MM.1S (cell line): Measurements from ENCODE around the gene BCAM.

Source experiments
- DNase-seq: peaks from one replicate; pipeline ENCODE4 v3.0.0-alpha.2; 2015
- H2AFZ ChIP-seq: fragments of 300-600 bp; sonication (generic); 2 replicates; pipeline ENCODE4 v1.6.0; 2016; ENCODE audit warnings: antibody characterized with exemption, low read length
- H3F3A ChIP-seq: fragments of 300-600 bp; sonication (generic); 2 replicates; pipeline ENCODE4 v1.6.1; 2016; ENCODE audit warnings: mild to moderate bottlenecking, antibody characterized with exemption, low read length, moderate library complexity, mixed read lengths; ENCODE audit not compliant: insufficient read depth
- H3K27ac ChIP-seq: fragments of 300-600 bp; sonication (generic); 2 replicates; pipeline ENCODE4 v1.5.1; 2016; ENCODE audit warnings: mild to moderate bottlenecking, low read length
- H3K27me3 ChIP-seq: fragments of 300-600 bp; sonication (generic); replicated peaks from 2 replicates; pipeline ENCODE4 v1.6.0; 2016; ENCODE audit warnings: low read length; ENCODE audit not compliant: insufficient read depth
- H3K36me3 ChIP-seq: fragments of 300-600 bp; sonication (generic); replicated peaks from 2 replicates; pipeline ENCODE4 v1.6.1; 2016; ENCODE audit warnings: mild to moderate bottlenecking, low read length, mixed read lengths; ENCODE audit not compliant: insufficient read depth
- H3K4me1 ChIP-seq: fragments of 300-600 bp; sonication (generic); 2 replicates; pipeline ENCODE4 v1.6.1; 2016; ENCODE audit warnings: low read length, mixed read lengths
- H3K4me2 ChIP-seq: fragments of 300-600 bp; sonication (generic); 2 replicates; pipeline ENCODE4 v1.6.0; 2016; ENCODE audit warnings: low read depth, low read length
- H3K4me3 ChIP-seq: fragments of 300-600 bp; sonication (generic); 2 replicates; pipeline ENCODE4 v1.5.1; 2016; ENCODE audit warnings: low read length, mixed read lengths
- H3K79me2 ChIP-seq: fragments of 300-600 bp; sonication (generic); 2 replicates; pipeline ENCODE4 v1.6.1; 2016; ENCODE audit warnings: mixed run types, low read length, mixed read lengths
- H3K9ac ChIP-seq: fragments of 300-600 bp; sonication (generic); 2 replicates; pipeline ENCODE4 v1.6.1; 2016; ENCODE audit warnings: low read length, mixed read lengths
- H3K9me2 ChIP-seq: fragments of 300-600 bp; sonication (generic); replicated peaks from 2 replicates; pipeline ENCODE4 v1.6.1; 2016; ENCODE audit warnings: mild to moderate bottlenecking, low read length, mixed read lengths; ENCODE audit not compliant: insufficient read depth
- H3K9me3 ChIP-seq: fragments of 300-600 bp; sonication (generic); replicated peaks from 2 replicates; pipeline ENCODE4 v1.6.1; 2016; ENCODE audit warnings: mild to moderate bottlenecking, low read length, mixed read lengths; ENCODE audit not compliant: insufficient read depth
- H4K20me1 ChIP-seq: fragments of 300-600 bp; sonication (generic); 2 replicates; pipeline ENCODE4 v1.6.1; 2016; ENCODE audit warnings: mild to moderate bottlenecking, low read length, moderate library complexity, mixed read lengths; ENCODE audit not compliant: insufficient read depth
- CTCF ChIP-seq: fragments of 300-600 bp; sonication (generic); IDR thresholded peaks from 2 replicates; pipeline ENCODE4 v1.5.1; 2016; ENCODE audit warnings: antibody characterized with exemption, low read length, mixed read lengths
- EZH2 ChIP-seq: fragments of 300-600 bp; sonication (generic); optimal IDR thresholded peaks from 2 replicates; pipeline ENCODE3; 2017; ENCODE audit warnings: low read depth, mild to moderate bottlenecking, antibody characterized with exemption, low read length, mixed read lengths
- EZH2phosphoT487 ChIP-seq: fragments of 300-600 bp; sonication (generic); IDR thresholded peaks from 2 replicates; pipeline ENCODE4 v1.6.1; 2018; ENCODE audit warnings: antibody characterized with exemption, low read length

BCAM gene

DNA sequence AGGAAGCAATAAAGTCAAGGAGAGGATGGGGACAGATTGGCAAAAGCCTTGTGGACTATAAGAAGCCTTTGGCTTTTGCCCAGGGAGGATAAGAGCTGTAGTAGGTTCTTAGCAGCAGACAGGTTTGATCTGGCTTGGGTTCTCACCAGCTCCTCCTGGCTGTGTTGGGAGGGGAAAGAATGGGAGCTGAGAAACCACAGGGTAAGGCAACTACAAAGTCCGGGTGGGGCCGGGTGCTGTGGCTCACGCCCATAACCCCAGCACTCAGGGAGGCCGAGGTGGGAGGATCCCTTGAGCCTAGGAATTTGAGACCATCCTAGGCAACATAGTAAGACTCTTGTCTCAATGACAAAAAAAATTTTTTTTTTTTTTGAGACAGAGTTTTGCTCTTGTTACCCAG is 57.8 kb downstream of the BCAM start:
- Histone ChIP-seq H3K9ac (no peak overlapping the region), H3F3A (no peaks in the 10 kb centered on the region), H3K9me2 (no peaks in the 10 kb centered on the region), H3K27ac (no peak overlapping the region), H3K4me1 (no peaks in the 10 kb centered on the region), H3K36me3 (no peaks in the 10 kb centered on the region), H3K4me3 (no peak overlapping the region), H3K79me2 (no peaks in the 10 kb centered on the region), H2AFZ (no peak overlapping the region), H3K4me2 (no peak overlapping the region), H3K9me3 (no peaks in the 10 kb centered on the region), H3K27me3 (peaks cover 70% of the 10 kb centered on the region), H4K20me1 (no peaks in the 10 kb centered on the region)
- TF ChIP-seq CTCF (no peak), EZH2phosphoT487 (no peak)
- no peak for DNase-seq

GRCh38 chr19:44867578-44867977 is 58.7 kb downstream of the BCAM start:
- no peak overlapping the region for H3K27ac ChIP-seq
- H3K4me3 ChIP-seq = no peak overlapping the region
- no peaks in the 10 kb centered on the region for H3K79me2 ChIP-seq
- peaks cover 78% of the 10 kb centered on the region for H3K27me3 ChIP-seq
- H2AFZ ChIP-seq = no peak overlapping the region
- no peaks in the 10 kb centered on the region for H4K20me1 ChIP-seq
- H3K36me3 ChIP-seq = no peaks in the 10 kb centered on the region
- no peak for TF ChIP-seq CTCF
- TF ChIP-seq EZH2 = no peak
- no peak for TF ChIP-seq EZH2phosphoT487
- H3K4me1 ChIP-seq = no peaks in the 10 kb centered on the region
- DNase-seq = no peak
- H3K4me2 ChIP-seq = no peak overlapping the region
- no peaks in the 10 kb centered on the region for H3F3A ChIP-seq
- no peaks in the 10 kb centered on the region for H3K9me3 ChIP-seq
- H3K9ac ChIP-seq = no peak overlapping the region
- no peaks in the 10 kb centered on the region for H3K9me2 ChIP-seq

DNA sequence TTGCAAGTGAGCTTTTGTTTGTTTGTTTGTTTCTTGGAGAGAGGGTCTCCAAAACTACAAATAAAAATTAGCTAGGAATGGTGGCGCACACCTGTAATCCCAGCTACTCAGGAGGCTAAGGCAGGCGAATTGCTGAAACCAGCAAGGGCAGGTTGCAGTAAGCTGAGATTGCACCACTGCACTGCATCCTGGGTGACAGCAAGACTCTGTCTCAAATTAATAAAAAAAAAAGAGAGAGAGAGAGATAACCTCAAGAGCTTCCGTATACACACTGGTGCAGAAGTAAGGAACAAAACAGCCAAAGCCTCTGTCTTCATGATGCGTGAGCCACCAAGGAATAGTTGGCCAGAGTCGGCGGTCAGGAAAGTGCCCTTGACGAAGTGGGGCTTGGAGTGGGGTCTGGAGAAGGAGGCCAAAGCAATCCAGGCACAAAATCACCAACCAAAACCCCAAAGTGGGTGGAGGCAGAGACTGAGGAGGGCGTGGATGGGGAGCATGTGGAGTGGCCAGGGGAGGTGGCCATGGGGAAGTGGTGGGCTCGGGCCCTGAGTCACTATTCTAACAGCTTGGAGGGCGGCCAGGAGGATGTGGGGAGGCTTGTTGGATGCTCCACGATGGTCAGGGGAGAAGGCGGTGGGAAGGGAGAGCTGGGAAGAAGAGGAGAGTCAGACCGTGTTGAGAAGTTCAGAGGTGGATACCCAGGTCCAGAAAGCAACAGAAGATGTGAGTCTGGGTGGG is 61.0 kb downstream of the BCAM start:
- H3K9ac ChIP-seq = no peak overlapping the region
- no peak overlapping the region for H2AFZ ChIP-seq
- no peak overlapping the region for H3K4me2 ChIP-seq
- H3K4me3 ChIP-seq = no peak overlapping the region
- H3K27me3 ChIP-seq = peaks cover 89% of the 10 kb centered on the region
- H3K79me2 ChIP-seq = no peaks in the 10 kb centered on the region
- H3K9me2 ChIP-seq = no peaks in the 10 kb centered on the region
- H3K9me3 ChIP-seq = no peaks in the 10 kb centered on the region
- H3F3A ChIP-seq = no peaks in the 10 kb centered on the region
- TF ChIP-seq EZH2 (no peak), EZH2phosphoT487 (no peak), CTCF (no peak)
- H3K36me3 ChIP-seq = no peaks in the 10 kb centered on the region
- no peaks in the 10 kb centered on the region for H4K20me1 ChIP-seq
- DNase-seq = no peak
- no peaks in the 10 kb centered on the region for H3K4me1 ChIP-seq
- no peak overlapping the region for H3K27ac ChIP-seq
